ENCODE measurements around the gene AGBL1.

Gene AGBL1

GRCh38 chr15:87032295-87032694 is 952.6 kb downstream of the AGBL1 start:
- no peak for DNase-seq

DNA sequence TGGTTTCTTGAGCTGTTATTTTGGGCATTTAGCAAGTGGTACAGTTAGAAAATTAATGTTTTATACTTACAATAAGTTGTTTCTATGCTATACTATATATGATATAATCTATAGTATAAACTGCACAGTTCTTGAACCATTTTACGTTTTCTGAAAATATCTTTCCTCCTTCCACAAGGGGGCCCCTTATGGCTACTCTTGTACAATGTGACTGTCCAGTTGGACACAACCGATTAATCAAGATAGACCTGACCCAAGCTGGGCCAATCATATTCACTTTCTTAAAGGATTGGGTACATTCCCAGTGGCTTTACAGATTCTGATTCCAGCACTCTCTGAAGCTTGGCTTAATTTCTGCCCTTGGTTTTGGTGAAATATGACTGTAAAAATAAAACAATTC is 953.4 kb downstream of the AGBL1 start:
- DNase-seq = no peak

DNA sequence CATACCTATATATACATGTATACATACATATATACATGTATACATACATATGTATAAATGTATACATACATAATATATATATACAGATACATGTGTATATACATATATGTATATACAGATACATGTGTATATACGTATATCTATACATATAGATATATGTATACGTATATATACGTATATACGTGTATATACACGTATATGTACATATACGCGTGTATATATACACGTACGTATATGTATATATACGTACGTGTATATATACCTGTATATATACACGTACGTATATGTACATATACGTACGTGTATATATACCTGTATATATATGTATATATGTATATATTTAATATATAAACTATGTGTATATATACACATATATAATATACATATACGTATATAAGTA is 955.2 kb downstream of the AGBL1 start:
- no peak for DNase-seq

GRCh38 chr15:87038404-87038803 is 958.7 kb downstream of the AGBL1 start:
- no peak for DNase-seq

DNA sequence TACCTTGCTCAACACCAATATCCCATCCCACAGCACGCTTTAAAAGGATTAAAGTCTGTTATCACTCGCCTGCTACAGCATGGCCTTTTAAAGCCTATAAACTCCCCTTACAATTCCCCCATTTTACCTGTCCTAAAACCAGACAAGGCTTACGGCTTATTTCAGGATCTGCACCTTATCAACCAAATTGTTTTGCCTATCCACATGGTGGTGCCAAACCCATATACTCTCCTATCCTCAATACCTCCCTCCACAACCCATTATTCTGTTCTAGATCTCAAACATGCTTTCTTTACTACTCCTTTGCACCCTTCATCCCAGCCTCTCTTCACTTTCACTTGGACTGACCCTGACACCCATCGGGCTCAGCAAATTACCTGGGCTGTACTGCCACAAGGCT is 962.9 kb downstream of the AGBL1 start:
- DNase-seq = peak; percentile 14

GRCh38 chr15:87045746-87046145 is 966.1 kb downstream of the AGBL1 start:
- DNase-seq = no peak

- DNase-seq = no peak
These were observed 967.7 kb downstream of the AGBL1 start for GRCh38 chr15:87047203-87047965.
